Measurements from ENCODE around the gene NYNRIN.

- TF ChIP-seq POLR2A (IDR thresholded peaks at IDR 0.05), result no peak
- no peak for TF ChIP-seq CTCF (IDR thresholded peaks at IDR 0.05)
Measured at GRCh38 chr14:24465805-24466204, 67.0 kb downstream of the NYNRIN start.
